HCT116 (cell line): Measurements from ENCODE around the gene TSC22D4. TPM values are rescaled to one million over a fixed set of nuclear protein-coding genes. Genes with fewer than 3 reads are reported as not detected.

Experiments
- ATAC-seq: fragments of 200-7000 bp; cut with Tn5 transposase; 2 replicates; pipeline ENCODE4 v1.9.1; 2020; ENCODE audit warnings: mild to moderate bottlenecking, moderate library complexity
- BruUV-seq: library from RNA; stranded (reverse); fragments of 400-500 nt; replicated peaks from 2 replicates; lab custom pipeline; 2021; lab: Mats Ljungman, UMichigan
- CTCF ChIA-PET: fragments of 300-600 bp; sonication (Branson Sonifier 250); formaldehyde crosslinking; loops from one replicate; lab custom pipeline; 2021; ENCODE audit warnings: antibody characterized with exemption; lab: Charles Lee
- POLR2A ChIA-PET: fragments of 300-600, 350-600 bp; sonication (Branson Sonifier 250); formaldehyde crosslinking; loops from one replicate; lab custom pipeline; 2021; ENCODE audit warnings: antibody characterized with exemption; lab: Charles Lee
- RAD21 ChIA-PET, 2 experiments: fragments of 300-600 bp; sonication (Branson Sonifier 250); formaldehyde crosslinking; loops; one replicate each; lab custom pipeline; 2023; ENCODE audit warnings: low total read pairs in 2 of 2; ENCODE audit not compliant: uncharacterized antibody in 2 of 2, unreplicated experiment in 2 of 2, low non-redundant PET in 1 of 2; lab: Charles Lee
- DNase-seq: peaks from one replicate; pipeline ENCODE4 v3.0.0-alpha.2; 2010; ENCODE audit warnings: low read depth, low spot score
- H2AFZ ChIP-seq: fragments of 200-600 bp; shearing (Covaris generic), sonication (generic); 2 replicates; pipeline ENCODE4 v1.6.1; 2017; ENCODE audit warnings: low read depth, mixed run types, mixed read lengths, antibody characterized with exemption, low read length; ENCODE audit not compliant: poor library complexity, severe bottlenecking
- H3K27ac ChIP-seq: 2 replicates; pipeline ENCODE4 v1.5.1; 2012; ENCODE audit warnings: low read depth, low read length
- H3K27me3 ChIP-seq: fragments of 200-600 bp; sonication (generic); 2 replicates; pipeline ENCODE4 v1.6.1; 2016; ENCODE audit warnings: mixed run types, low read length, mixed read lengths; ENCODE audit not compliant: insufficient read depth
- H3K36me3 ChIP-seq, 2 experiments: fragments of 200-500 bp in 1 of 2; fragments of 200-600 bp in 1 of 2; sonication (Bioruptor generic) in 1 of 2; sonication (generic) in 1 of 2; 2 replicates each; pipeline versions ENCODE4 v1.5.1 to v1.6.1; 2014 to 2016; ENCODE audit warnings: low read length in 2 of 2, inconsistent platforms in 1 of 2, mixed read lengths in 1 of 2, mixed run types in 1 of 2; ENCODE audit not compliant: insufficient read depth in 2 of 2, control insufficient read depth in 1 of 2
- H3K4me1 ChIP-seq, 2 experiments: fragments of 200-600 bp in 1 of 2; sonication (generic) in 1 of 2; 2 replicates each; pipeline versions ENCODE4 v1.5.1 to v1.6.1; 2012 to 2017; ENCODE audit warnings: low read length in 2 of 2, inconsistent platforms in 1 of 2, mild to moderate bottlenecking in 1 of 2, mixed read lengths in 1 of 2, mixed run types in 1 of 2, moderate library complexity in 1 of 2; ENCODE audit not compliant: insufficient read depth in 2 of 2, control insufficient read depth in 1 of 2
- H3K4me2 ChIP-seq: fragments of 200-600 bp; sonication (generic); 2 replicates; pipeline ENCODE4 v1.6.1; 2017; ENCODE audit warnings: mixed run types, low read length, mixed read lengths
- H3K4me3 ChIP-seq, 2 experiments: fragments of 200-600 bp in 1 of 2; sonication (generic) in 1 of 2; replicated peaks in 1 of 2; 2 replicates each; pipeline ENCODE4 v1.5.1; 2011 to 2016; ENCODE audit warnings: low read length in 2 of 2, control low read depth in 1 of 2, low read depth in 1 of 2, mild to moderate bottlenecking in 1 of 2, mixed read lengths in 1 of 2, mixed run types in 1 of 2
- H3K79me2 ChIP-seq: fragments of 200-600 bp; sonication (generic); 2 replicates; pipeline ENCODE4 v1.6.1; 2017; ENCODE audit warnings: mild to moderate bottlenecking, mixed run types, low read length, moderate library complexity, mixed read lengths; ENCODE audit not compliant: insufficient read depth
- H3K9ac ChIP-seq: fragments of 200-600 bp; sonication (generic); 2 replicates; pipeline ENCODE4 v1.6.1; 2016; ENCODE audit warnings: low read length, mixed read lengths
- H3K9me2 ChIP-seq: fragments of 200-600 bp; sonication (generic), shearing (Covaris generic); 2 replicates; pipeline ENCODE4 v1.6.1; 2017; ENCODE audit warnings: mixed run types, mild to moderate bottlenecking, moderate library complexity; ENCODE audit not compliant: insufficient read depth
- H3K9me3 ChIP-seq, 2 experiments: fragments of 200-500 bp in 1 of 2; fragments of 200-600 bp in 1 of 2; sonication (Bioruptor generic) in 1 of 2; sonication (generic) in 1 of 2; 2 replicates each; pipeline ENCODE4 v1.6.1; 2014 to 2017; ENCODE audit warnings: low read length in 2 of 2, mixed read lengths in 2 of 2, inconsistent platforms in 1 of 2, low read depth in 1 of 2, mild to moderate bottlenecking in 1 of 2, mixed run types in 1 of 2, moderate library complexity in 1 of 2; ENCODE audit not compliant: control insufficient read depth in 1 of 2, insufficient read depth in 1 of 2
- H4K20me1 ChIP-seq: fragments of 200-600 bp; sonication (generic), shearing (Covaris generic); 2 replicates; pipeline ENCODE4 v1.6.1; 2017; ENCODE audit warnings: mixed run types, mild to moderate bottlenecking, moderate library complexity; ENCODE audit not compliant: insufficient read depth
- CTCF ChIP-seq, 3 experiments: fragments of 200-600 bp in 1 of 3; sonication (generic) in 1 of 3; IDR thresholded peaks in 2 of 3; conservative IDR thresholded peaks in 1 of 3; 2 replicates each; pipeline ENCODE4 v1.5.1; 2012 to 2017; ENCODE audit warnings: low read depth in 2 of 3, low read length in 2 of 3, antibody characterized with exemption in 1 of 3, borderline replicate concordance in 1 of 3, control low read depth in 1 of 3, mild to moderate bottlenecking in 1 of 3, mixed read lengths in 1 of 3, mixed run types in 1 of 3, moderate library complexity in 1 of 3; ENCODE audit not compliant: insufficient read depth in 1 of 3
- EZH2phosphoT487 ChIP-seq: fragments of 200-600 bp; IDR thresholded peaks from 2 replicates; pipeline ENCODE4 v1.6.1; 2018; ENCODE audit warnings: antibody characterized with exemption, borderline replicate concordance
- FOSL1 ChIP-seq: IDR thresholded peaks from 2 replicates; pipeline ENCODE4 v1.6.1; 2012; ENCODE audit warnings: low read depth
- POLR2A ChIP-seq: IDR thresholded peaks from 2 replicates; pipeline ENCODE4 v1.7.0; 2011; ENCODE audit warnings: borderline replicate concordance; ENCODE audit not compliant: insufficient read depth, insufficient read length; ENCODE audit errors: extremely low read depth
- POLR2AphosphoS5 ChIP-seq: IDR thresholded peaks from 2 replicates; pipeline ENCODE4 v1.6.1; 2011; ENCODE audit warnings: mild to moderate bottlenecking, low read depth, low read length, moderate library complexity
- RAD21 ChIP-seq: IDR thresholded peaks from 2 replicates; pipeline ENCODE4 v1.6.1; 2012; ENCODE audit warnings: low read depth, mild to moderate bottlenecking
- REST ChIP-seq: IDR thresholded peaks from 2 replicates; pipeline ENCODE4 v1.6.1; 2012; ENCODE audit warnings: low read depth
- SP1 ChIP-seq: IDR thresholded peaks from 2 replicates; pipeline ENCODE4 v1.6.1; 2012; ENCODE audit warnings: low read depth
- YY1 ChIP-seq: IDR thresholded peaks from 2 replicates; pipeline ENCODE4 v1.6.1; 2011; ENCODE audit warnings: low read length, low read depth, moderate library complexity, mild to moderate bottlenecking; ENCODE audit not compliant: insufficient replicate concordance; ENCODE audit errors: extremely low read depth
- intact Hi-C: fragments of 100-400 bp; cut with micrococcal nuclease; formaldehyde crosslinking; loops from 2 replicates; pipeline ENCODE4 v1.10.0; 2022
- total RNA-seq: library from RNA; stranded (reverse); gene quantifications from one replicate; pipeline ENCODE4 v1.2.1, GENCODE V29; 2021; ENCODE audit not compliant: unreplicated experiment

The TSC22D4 gene
- total RNA-seq, 1 experiment from 2014 or later, result 36.9 TPM

DNA sequence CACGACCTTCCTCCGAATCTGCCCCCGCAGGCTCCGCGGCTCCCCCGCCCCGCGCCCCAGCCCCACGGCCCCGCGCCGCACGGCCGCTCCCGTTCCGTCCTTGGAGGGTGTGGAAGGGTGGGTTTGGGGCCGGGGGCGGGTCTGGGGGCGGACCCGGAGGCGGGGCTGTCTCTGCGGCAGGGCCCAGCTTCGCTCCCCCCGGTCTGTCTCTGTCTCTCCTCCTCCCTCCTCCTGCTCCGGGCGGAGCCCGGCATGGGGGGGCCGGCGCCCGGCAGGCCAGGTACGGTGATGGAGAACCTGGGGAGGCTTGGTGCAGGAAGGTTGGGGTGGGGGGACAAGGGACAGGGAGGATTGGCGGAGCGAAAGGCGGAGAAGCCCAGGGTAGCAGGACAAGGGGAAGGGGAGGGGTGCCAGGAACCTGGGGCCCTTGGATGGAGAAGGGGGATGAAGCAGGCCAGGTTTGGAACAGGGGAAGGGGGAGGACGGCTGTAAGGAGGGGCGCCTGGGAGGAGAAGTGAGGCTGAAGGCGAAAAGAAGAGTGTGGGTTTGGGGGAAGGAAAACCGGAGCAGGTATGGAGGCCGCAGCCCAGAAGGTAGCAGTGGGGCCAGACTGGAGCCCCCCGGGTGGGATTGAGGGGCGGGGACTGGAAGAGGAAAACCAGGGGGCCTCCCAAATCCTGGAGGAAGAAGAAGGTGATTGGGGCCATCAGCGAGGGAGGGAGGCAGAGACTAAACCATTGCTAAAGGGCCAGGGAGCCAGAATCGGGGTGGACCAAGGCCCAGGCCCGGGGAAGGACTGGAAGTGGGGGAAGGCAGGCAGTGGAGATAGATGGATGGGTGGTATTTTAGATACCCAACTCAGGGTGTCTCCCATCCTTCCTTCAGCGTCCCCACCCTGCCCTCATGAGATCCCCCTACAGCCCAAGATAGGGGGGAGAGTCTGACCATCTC, 5.0 kb upstream of the TSC22D4 start, which contains the start of gene NYAP1:
Gene NYAP1, plus strand, starts transcription at position 206 of the 951 bp plus-strand sequence. CDS start 1,385 bp downstream, outside the sequence.
- intact Hi-C loops, result no loop called here
- no peaks in the 10 kb centered on the region for H3K9me2 ChIP-seq
- CTCF ChIA-PET, result interaction anchor here (2.6 kb wide), 1 partner anchor 76 kb away, joined by 11 read pairs; no protein-coding TSS in a partner anchor
- no peaks in the 10 kb centered on the region for H3K79me2 ChIP-seq
- POLR2A ChIA-PET, result interaction anchor here (0.6 kb wide), 1 partner anchor 24 kb away, joined by 3 read pairs; no protein-coding TSS in a partner anchor
- no TSS peak for BruUV-seq
- ATAC-seq (peak; percentile 70), DNase-seq (no peak)
- H4K20me1 ChIP-seq, result no peaks in the 10 kb centered on the region
- TF ChIP-seq POLR2AphosphoS5, result peak; percentile 8
- no peak for TF ChIP-seq RAD21
- peak; percentile 4 for TF ChIP-seq YY1
- H3K9me3 ChIP-seq, result no peaks in the 10 kb centered on the region
- peak within 1 kb of the TSS; percentile 88 for H3K4me2 ChIP-seq
- H3K27me3 ChIP-seq, result no peaks in the 10 kb centered on the region
- H3K36me3 ChIP-seq, result no peaks in the 10 kb centered on the region
- RAD21 ChIA-PET, result interaction anchor here in 1 of 2 experiments (1.0 kb wide), 1 partner anchor 76 kb away, joined by 6 read pairs; no protein-coding TSS in a partner anchor
- H3K27ac ChIP-seq, result peak within 1 kb of the TSS; percentile 77; the same call in 1 of the 2 replicates
- H3K9ac ChIP-seq, result peak within 1 kb of the TSS; percentile 56
- peaks cover 14 to 56% of the 10 kb centered on the region in 2 experiments for H3K4me1 ChIP-seq
- H3K4me3 ChIP-seq, result peak within 1 kb of the TSS; percentile 52 to 67
- no peak within 1 kb of the TSS for H2AFZ ChIP-seq

DNA sequence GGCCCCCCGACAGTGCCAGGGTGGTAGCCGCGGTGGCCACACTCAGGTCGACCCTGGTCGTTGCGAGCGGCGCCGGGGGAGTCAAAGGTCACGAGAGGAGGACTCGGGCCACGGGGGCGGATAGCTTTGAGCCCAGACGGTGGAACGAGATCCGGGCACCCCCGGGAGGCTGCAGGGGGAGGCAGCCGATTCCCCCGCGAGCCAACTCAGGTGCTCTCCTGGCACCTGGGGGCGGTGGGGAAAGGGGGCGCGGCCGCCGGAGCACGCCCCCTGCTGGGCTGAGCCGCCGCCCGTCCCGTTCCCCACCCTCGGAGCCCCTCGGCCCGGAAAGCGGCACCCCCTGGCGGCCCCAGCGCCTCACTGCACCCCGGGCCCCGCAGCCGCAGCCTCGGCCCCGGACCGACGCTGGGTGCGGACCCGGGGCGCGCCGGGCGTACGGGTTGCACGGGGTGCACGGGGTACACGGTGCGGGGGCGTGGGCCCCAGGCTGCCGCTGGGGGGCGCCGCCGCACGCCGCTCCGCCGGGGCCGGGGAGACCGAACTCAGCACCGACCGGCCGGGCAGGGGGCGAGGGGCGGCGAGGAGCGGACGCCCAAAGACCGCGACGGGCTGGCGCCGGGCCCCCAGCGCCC, 4.2 kb upstream of the TSC22D4 start:
- Histone ChIP-seq H3K4me3 (peak overlapping the region; percentile 52 to 67), H3K4me2 (peak overlapping the region; percentile 88), H3K9me3 (no peaks in the 10 kb centered on the region), H3K9ac (peak overlapping the region; percentile 56), H3K36me3 (no peaks in the 10 kb centered on the region), H3K9me2 (no peaks in the 10 kb centered on the region), H3K27ac (peak overlapping the region; percentile 77; the same call in 1 of the 2 replicates), H4K20me1 (no peaks in the 10 kb centered on the region), H3K4me1 (peaks cover 14 to 58% of the 10 kb centered on the region in 2 experiments), H3K79me2 (peaks cover 6% of the 10 kb centered on the region; the same call in 1 of the 2 replicates), H2AFZ (no peak overlapping the region), H3K27me3 (no peaks in the 10 kb centered on the region)
- CTCF ChIA-PET, result interaction anchor here (1.1 to 2.6 kb wide), 5 partner anchors 14 to 76 kb away, joined by 4 to 11 read pairs (median 5); no protein-coding TSS in a partner anchor
- no TSS peak for BruUV-seq
- RAD21 ChIA-PET, result interaction anchor here in 1 of 2 experiments (1.0 kb wide), 1 partner anchor 77 kb away, joined by 6 read pairs; no protein-coding TSS in a partner anchor
- POLR2A ChIA-PET, result interaction anchor here (0.6 kb wide), 1 partner anchor 23 kb away, joined by 3 read pairs; no protein-coding TSS in a partner anchor
- DNase-seq (no peak), ATAC-seq (peak; percentile 67)
- intact Hi-C loops, result no loop called here
- TF ChIP-seq SP1, result no peak
- TF ChIP-seq FOSL1, result no peak
- no peak for TF ChIP-seq POLR2A
- no peak for TF ChIP-seq REST
- peak in 2 of 3 experiments; percentile 70; a peak in 4 of 6 replicates for TF ChIP-seq CTCF (IDR thresholded peaks at IDR 0.05 in 2 of 3, conservative IDR thresholded peaks at IDR 0.05 in 1 of 3; ENCODE audit: borderline replicate concordance in 1 of 3, insufficient read depth in 1 of 3, low read depth in 2 of 3, low read length in 2 of 3)
- TF ChIP-seq EZH2phosphoT487, result no peak
